HCT116 (cell line): Measurements from ENCODE around the gene GABRP.
"Not testable (repeated sequence)": the region's sequence is repeated elsewhere in the genome, so short reads cannot be mapped to it uniquely, and the experiment has no call there.

Experiments
- ATF3 ChIP-seq: IDR thresholded peaks from 2 replicates; pipeline ENCODE4 v1.6.1; 2012
- CEBPB ChIP-seq: IDR thresholded peaks from 2 replicates; pipeline ENCODE4 v1.6.1; 2012; ENCODE audit warnings: low read depth
- ELF1 ChIP-seq: IDR thresholded peaks from 2 replicates; pipeline ENCODE4 v1.6.1; 2012; ENCODE audit warnings: low read depth, borderline replicate concordance
- EZH2 ChIP-seq: fragments of 200-600 bp; sonication (generic); IDR thresholded peaks from 2 replicates; pipeline ENCODE4 v1.6.1; 2017; ENCODE audit warnings: antibody characterized with exemption, mixed run types
- FOSL1 ChIP-seq: IDR thresholded peaks from 2 replicates; pipeline ENCODE4 v1.6.1; 2012; ENCODE audit warnings: low read depth
- POLR2A ChIP-seq: IDR thresholded peaks from 2 replicates; pipeline ENCODE4 v1.7.0; 2011; ENCODE audit warnings: borderline replicate concordance; ENCODE audit not compliant: insufficient read depth, insufficient read length; ENCODE audit errors: extremely low read depth
- POLR2AphosphoS5 ChIP-seq: IDR thresholded peaks from 2 replicates; pipeline ENCODE4 v1.6.1; 2011; ENCODE audit warnings: mild to moderate bottlenecking, low read depth, low read length, moderate library complexity
- RAD21 ChIP-seq: IDR thresholded peaks from 2 replicates; pipeline ENCODE4 v1.6.1; 2012; ENCODE audit warnings: low read depth, mild to moderate bottlenecking
- SIN3A ChIP-seq: IDR thresholded peaks from 2 replicates; pipeline ENCODE4 v1.6.1; 2012; ENCODE audit warnings: low read depth
- SP1 ChIP-seq: IDR thresholded peaks from 2 replicates; pipeline ENCODE4 v1.6.1; 2012; ENCODE audit warnings: low read depth
- TCF7L2 ChIP-seq: IDR thresholded peaks from 2 replicates; pipeline ENCODE4 v1.7.0; 2011; ENCODE audit warnings: borderline replicate concordance, inconsistent platforms; ENCODE audit not compliant: insufficient read depth, insufficient read length; ENCODE audit errors: extremely low read depth
- ZFX ChIP-seq: fragments of 450-650 bp; IDR thresholded peaks from 2 replicates; pipeline ENCODE4 v1.6.1; 2017
- TF ChIP-seq, protein P1 (sequence below): IDR thresholded peaks from 2 replicates; pipeline ENCODE4 v1.6.1; 2011; ENCODE audit warnings: mild to moderate bottlenecking, low read length, moderate library complexity; ENCODE audit not compliant: insufficient replicate concordance; ENCODE audit errors: extremely low read depth
- TF ChIP-seq, protein P2 (sequence below), 3 experiments: fragments of 200-600 bp in 1 of 3; sonication (generic) in 1 of 3; IDR thresholded peaks in 2 of 3; conservative IDR thresholded peaks in 1 of 3; 2 replicates each; pipeline ENCODE4 v1.5.1; 2012 to 2017; ENCODE audit warnings: low read depth in 2 of 3, low read length in 2 of 3, antibody characterized with exemption in 1 of 3, borderline replicate concordance in 1 of 3, control low read depth in 1 of 3, mild to moderate bottlenecking in 1 of 3, mixed read lengths in 1 of 3, mixed run types in 1 of 3, moderate library complexity in 1 of 3; ENCODE audit not compliant: insufficient read depth in 1 of 3

DNA sequence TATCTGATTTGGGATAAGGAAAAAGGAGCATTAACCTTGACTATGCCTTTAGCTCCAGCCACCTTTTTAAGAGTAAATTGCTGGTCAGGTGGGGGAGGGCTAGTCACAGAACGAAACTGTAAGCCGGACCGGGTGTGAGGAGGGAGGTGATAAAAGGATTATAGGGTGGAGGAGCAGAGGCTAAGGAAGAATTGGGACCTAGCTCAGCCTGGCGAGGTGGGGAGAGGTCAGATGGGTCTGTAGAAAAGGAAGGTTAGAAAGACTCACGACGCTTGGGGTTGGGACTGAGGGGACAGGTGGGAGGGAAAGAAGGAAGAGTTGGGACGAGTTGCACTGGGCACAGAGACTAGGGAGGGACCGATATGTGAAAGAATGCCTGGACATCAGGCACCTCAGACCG, 17.7 kb upstream of the GABRP start:
- TF ChIP-seq, protein P1, sequence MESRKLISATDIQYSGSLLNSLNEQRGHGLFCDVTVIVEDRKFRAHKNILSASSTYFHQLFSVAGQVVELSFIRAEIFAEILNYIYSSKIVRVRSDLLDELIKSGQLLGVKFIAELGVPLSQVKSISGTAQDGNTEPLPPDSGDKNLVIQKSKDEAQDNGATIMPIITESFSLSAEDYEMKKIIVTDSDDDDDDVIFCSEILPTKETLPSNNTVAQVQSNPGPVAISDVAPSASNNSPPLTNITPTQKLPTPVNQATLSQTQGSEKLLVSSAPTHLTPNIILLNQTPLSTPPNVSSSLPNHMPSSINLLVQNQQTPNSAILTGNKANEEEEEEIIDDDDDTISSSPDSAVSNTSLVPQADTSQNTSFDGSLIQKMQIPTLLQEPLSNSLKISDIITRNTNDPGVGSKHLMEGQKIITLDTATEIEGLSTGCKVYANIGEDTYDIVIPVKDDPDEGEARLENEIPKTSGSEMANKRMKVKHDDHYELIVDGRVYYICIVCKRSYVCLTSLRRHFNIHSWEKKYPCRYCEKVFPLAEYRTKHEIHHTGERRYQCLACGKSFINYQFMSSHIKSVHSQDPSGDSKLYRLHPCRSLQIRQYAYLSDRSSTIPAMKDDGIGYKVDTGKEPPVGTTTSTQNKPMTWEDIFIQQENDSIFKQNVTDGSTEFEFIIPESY = not testable (repeated sequence)
- TF ChIP-seq, protein P2, sequence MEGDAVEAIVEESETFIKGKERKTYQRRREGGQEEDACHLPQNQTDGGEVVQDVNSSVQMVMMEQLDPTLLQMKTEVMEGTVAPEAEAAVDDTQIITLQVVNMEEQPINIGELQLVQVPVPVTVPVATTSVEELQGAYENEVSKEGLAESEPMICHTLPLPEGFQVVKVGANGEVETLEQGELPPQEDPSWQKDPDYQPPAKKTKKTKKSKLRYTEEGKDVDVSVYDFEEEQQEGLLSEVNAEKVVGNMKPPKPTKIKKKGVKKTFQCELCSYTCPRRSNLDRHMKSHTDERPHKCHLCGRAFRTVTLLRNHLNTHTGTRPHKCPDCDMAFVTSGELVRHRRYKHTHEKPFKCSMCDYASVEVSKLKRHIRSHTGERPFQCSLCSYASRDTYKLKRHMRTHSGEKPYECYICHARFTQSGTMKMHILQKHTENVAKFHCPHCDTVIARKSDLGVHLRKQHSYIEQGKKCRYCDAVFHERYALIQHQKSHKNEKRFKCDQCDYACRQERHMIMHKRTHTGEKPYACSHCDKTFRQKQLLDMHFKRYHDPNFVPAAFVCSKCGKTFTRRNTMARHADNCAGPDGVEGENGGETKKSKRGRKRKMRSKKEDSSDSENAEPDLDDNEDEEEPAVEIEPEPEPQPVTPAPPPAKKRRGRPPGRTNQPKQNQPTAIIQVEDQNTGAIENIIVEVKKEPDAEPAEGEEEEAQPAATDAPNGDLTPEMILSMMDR (IDR thresholded peaks at IDR 0.05 in 2 of 3, conservative IDR thresholded peaks at IDR 0.05 in 1 of 3; ENCODE audit: borderline replicate concordance in 1 of 3, insufficient read depth in 1 of 3, low read depth in 2 of 3, low read length in 2 of 3) = not testable (repeated sequence)
- not testable (repeated sequence) for TF ChIP-seq TCF7L2, ATF3, EZH2, ZFX, SP1, ELF1, POLR2AphosphoS5, CEBPB, POLR2A, RAD21, FOSL1, SIN3A
